ENCODE results near the gene DNAJB1.

The DNAJB1 gene

DNA sequence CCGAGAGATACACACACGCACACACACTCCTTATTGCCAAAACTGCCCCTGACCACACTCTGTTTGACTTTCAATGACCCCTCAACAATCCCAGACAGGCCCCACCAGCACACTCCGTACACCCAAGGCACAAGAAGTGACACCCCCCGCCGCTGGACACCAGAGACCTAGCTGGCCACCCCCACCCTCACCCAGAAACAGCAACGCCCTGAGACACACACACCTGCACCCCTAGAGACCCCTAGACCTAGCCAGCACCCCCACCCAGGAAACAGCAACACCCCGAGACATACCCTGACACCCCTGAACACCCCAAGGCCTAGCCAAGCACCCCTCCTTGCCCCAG, 41.9 kb downstream of the DNAJB1 start:
- H3K36me3 ChIP-seq (ENCODE audit: control insufficient read depth, insufficient read depth, low read length), result peaks cover 27% of the 10 kb centered on the region
- no peak overlapping the region for H3K4me3 ChIP-seq (ENCODE audit: low read depth, low read length)
- no peak overlapping the region for H3K27ac ChIP-seq (ENCODE audit: low read depth, low read length)
- H3K4me1 ChIP-seq (ENCODE audit: control insufficient read depth, insufficient read depth, low read length), result peaks cover 10% of the 10 kb centered on the region; the same call in 1 of the 2 replicates
- H3K27me3 ChIP-seq (ENCODE audit: control insufficient read depth, insufficient read depth, low read length), result no peaks in the 10 kb centered on the region
- H3K9me3 ChIP-seq (ENCODE audit: control insufficient read depth, insufficient read depth, low read length), result no peaks in the 10 kb centered on the region
- no peak overlapping the region for H3K9ac ChIP-seq (ENCODE audit: low read depth, low read length)

DNA sequence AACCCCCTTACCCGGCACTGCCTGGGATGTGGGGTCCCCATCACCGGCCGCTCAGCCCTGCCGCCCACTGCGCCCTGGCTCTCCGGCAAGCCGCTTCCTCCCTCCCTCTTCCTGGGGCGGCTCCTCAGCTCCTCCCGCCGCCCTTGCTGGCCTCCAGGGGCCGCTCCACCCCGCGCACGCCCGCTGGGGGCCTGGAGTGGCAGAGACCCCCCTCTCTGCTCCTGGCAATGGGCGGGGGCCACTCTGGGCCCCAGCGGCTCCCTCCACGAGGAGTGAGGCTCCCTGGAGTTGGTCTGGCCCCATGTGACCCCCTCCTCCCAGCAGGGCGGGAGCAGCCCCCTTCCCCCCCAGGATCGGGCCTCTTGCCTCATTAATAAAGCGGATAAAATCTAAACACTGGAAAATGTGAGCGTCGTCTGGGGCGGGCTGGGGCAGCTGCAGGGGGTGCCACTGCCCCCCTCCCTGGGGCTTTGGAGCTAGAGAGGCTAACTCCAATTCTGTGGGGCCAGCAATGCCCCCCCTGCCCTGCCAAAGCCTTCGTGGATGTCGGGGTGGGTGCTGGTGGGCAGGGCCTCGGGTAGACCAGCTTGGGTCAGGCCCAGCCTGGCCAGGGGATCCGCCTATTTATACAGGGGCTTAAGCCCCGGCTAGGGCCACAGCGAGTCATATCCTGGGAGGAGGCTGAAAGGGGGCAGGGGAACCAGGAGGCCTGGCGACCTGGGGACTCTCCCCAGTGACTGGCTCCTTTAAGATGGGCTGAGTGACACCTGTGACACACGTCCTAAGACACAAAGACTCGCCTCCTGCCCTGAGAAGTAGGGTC, 42.7 kb downstream of the DNAJB1 start, which contains the start of gene PTGER1:
Gene PTGER1 (minus strand): TSS at position 104 of the 823 bp plus-strand sequence. CDS start 1,034 bp downstream, outside the sequence.
- H3K9ac ChIP-seq (ENCODE audit: low read depth, low read length), result no peak within 1 kb of the TSS
- peak within 1 kb of the TSS; percentile 12 for H3K27ac ChIP-seq (ENCODE audit: low read depth, low read length)

DNA sequence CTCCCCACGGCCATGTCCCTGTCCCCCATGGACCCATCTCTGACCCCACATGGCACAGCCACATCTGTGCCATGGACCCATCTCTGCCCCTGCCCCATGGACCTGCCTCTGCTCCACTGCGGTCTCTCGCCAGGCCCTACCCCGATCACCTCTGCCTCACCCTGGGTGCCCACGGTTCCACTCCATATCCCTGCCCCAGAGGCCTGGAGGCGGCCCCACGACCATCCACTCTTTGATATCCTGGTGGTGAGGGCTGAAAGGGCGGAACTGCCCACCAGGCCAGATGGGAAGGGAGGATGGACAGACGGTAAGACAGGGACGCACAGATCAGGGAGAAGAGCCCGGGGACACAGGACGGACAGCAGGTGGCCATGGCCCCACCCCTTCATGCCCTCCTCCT, 43.4 kb downstream of the DNAJB1 start:
- Histone ChIP-seq H3K27ac (ENCODE audit: low read depth, low read length) (no peak overlapping the region), H3K4me1 (ENCODE audit: control insufficient read depth, insufficient read depth, low read length) (peaks cover 10% of the 10 kb centered on the region; the same call in 1 of the 2 replicates), H3K4me3 (ENCODE audit: low read depth, low read length) (peak overlapping the region; percentile 2; the same call in 1 of the 2 replicates), H3K9me3 (ENCODE audit: control insufficient read depth, insufficient read depth, low read length) (no peaks in the 10 kb centered on the region), H3K9ac (ENCODE audit: low read depth, low read length) (no peak overlapping the region), H3K27me3 (ENCODE audit: control insufficient read depth, insufficient read depth, low read length) (no peaks in the 10 kb centered on the region), H3K36me3 (ENCODE audit: control insufficient read depth, insufficient read depth, low read length) (peaks cover 38% of the 10 kb centered on the region)

More for the DNA sequence above, 42.7 kb downstream of the DNAJB1 start, which contains the start of gene PTGER1:
- no peaks in the 10 kb centered on the region for H3K27me3 ChIP-seq (ENCODE audit: control insufficient read depth, insufficient read depth, low read length)
- peaks cover 32% of the 10 kb centered on the region for H3K36me3 ChIP-seq (ENCODE audit: control insufficient read depth, insufficient read depth, low read length)
- H3K9me3 ChIP-seq (ENCODE audit: control insufficient read depth, insufficient read depth, low read length), result no peaks in the 10 kb centered on the region
- peaks cover 10% of the 10 kb centered on the region; the same call in 1 of the 2 replicates for H3K4me1 ChIP-seq (ENCODE audit: control insufficient read depth, insufficient read depth, low read length)
- peak within 1 kb of the TSS; percentile 2; the same call in 1 of the 2 replicates for H3K4me3 ChIP-seq (ENCODE audit: low read depth, low read length)

GRCh38 chr19:14473978-14474578, 44.1 kb downstream of the DNAJB1 start:
- H3K9ac ChIP-seq (ENCODE audit: low read depth, low read length), result no peak overlapping the region
- H3K9me3 ChIP-seq (ENCODE audit: control insufficient read depth, insufficient read depth, low read length), result no peaks in the 10 kb centered on the region
- H3K36me3 ChIP-seq (ENCODE audit: control insufficient read depth, insufficient read depth, low read length), result peaks cover 37% of the 10 kb centered on the region
- H3K4me3 ChIP-seq (ENCODE audit: low read depth, low read length), result no peak overlapping the region
- H3K4me1 ChIP-seq (ENCODE audit: control insufficient read depth, insufficient read depth, low read length), result peaks cover 10% of the 10 kb centered on the region; the same call in 1 of the 2 replicates
- no peaks in the 10 kb centered on the region for H3K27me3 ChIP-seq (ENCODE audit: control insufficient read depth, insufficient read depth, low read length)
- no peak overlapping the region for H3K27ac ChIP-seq (ENCODE audit: low read depth, low read length)

DNA sequence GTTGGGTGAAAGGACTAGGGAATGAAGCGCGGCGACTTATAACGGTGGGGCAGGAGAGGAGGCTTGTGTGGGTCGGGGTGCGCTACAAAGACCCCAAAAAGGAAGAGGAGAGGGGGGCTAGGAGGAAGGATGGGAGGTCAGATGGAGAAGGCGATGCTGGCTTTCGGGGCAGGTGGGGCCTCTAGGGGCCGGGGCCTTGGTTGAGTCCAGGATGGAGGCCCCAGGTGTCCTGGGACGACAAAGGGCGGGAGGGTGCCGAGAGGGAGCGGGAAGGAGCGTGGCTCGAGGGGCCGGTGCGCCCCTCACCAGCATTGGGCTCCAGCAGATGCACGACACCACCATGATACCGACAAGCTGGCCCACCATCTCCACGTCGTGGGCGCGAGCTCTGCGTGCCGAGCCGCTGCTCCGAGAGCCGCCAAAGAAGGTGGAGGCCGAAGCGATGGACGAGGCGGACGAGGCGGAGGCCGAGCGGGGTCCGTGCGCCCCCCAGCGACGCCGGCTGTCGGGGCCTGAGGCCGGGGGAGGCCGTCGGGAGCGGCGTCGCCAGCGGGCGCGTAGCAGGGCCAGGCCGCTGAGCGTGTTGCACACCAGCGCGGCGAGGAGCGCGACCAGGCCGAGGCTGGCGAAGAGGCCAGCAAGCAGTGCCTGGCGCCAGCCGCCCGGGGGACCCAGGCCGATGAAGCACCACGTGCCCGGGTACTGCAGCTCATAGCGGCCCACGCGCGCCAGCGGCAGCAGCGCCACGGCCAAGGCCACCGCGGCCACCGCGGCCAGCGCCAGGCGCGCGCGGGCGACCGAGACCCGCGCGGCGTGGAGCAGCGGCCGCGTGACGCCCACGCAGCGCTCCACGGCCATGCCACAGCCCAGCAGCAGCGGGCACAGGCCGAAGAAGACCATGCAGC, 44.9 kb downstream of the DNAJB1 start:
- Histone ChIP-seq H3K4me1 (ENCODE audit: control insufficient read depth, insufficient read depth, low read length) (peaks cover 10% of the 10 kb centered on the region; the same call in 1 of the 2 replicates), H3K9me3 (ENCODE audit: control insufficient read depth, insufficient read depth, low read length) (no peaks in the 10 kb centered on the region), H3K9ac (ENCODE audit: low read depth, low read length) (no peak overlapping the region), H3K27ac (ENCODE audit: low read depth, low read length) (no peak overlapping the region), H3K27me3 (ENCODE audit: control insufficient read depth, insufficient read depth, low read length) (no peaks in the 10 kb centered on the region), H3K36me3 (ENCODE audit: control insufficient read depth, insufficient read depth, low read length) (peaks cover 36% of the 10 kb centered on the region), H3K4me3 (ENCODE audit: low read depth, low read length) (peak overlapping the region; percentile 65; the same call in 1 of the 2 replicates)

GRCh38 chr19:14472202-14472938, 45.8 kb downstream of the DNAJB1 start:
- peak overlapping the region; percentile 65 for H3K4me3 ChIP-seq (ENCODE audit: low read depth, low read length)
- peaks cover 34% of the 10 kb centered on the region for H3K36me3 ChIP-seq (ENCODE audit: control insufficient read depth, insufficient read depth, low read length)
- no peaks in the 10 kb centered on the region for H3K27me3 ChIP-seq (ENCODE audit: control insufficient read depth, insufficient read depth, low read length)
- peaks cover 10% of the 10 kb centered on the region; the same call in 1 of the 2 replicates for H3K4me1 ChIP-seq (ENCODE audit: control insufficient read depth, insufficient read depth, low read length)
- H3K9ac ChIP-seq (ENCODE audit: low read depth, low read length), result peak overlapping the region; percentile 64
- no peaks in the 10 kb centered on the region for H3K9me3 ChIP-seq (ENCODE audit: control insufficient read depth, insufficient read depth, low read length)
- H3K27ac ChIP-seq (ENCODE audit: low read depth, low read length), result peak overlapping the region; percentile 42

- Histone ChIP-seq H3K9ac (ENCODE audit: low read depth, low read length) (no peak overlapping the region), H3K4me1 (ENCODE audit: control insufficient read depth, insufficient read depth, low read length) (peaks cover 10% of the 10 kb centered on the region; the same call in 1 of the 2 replicates), H3K4me3 (ENCODE audit: low read depth, low read length) (peak overlapping the region; percentile 65; the same call in 1 of the 2 replicates)
These were observed 46.6 kb downstream of the DNAJB1 start for GRCh38 chr19:14471436-14472187.

GRCh38 chr19:14470031-14470876, 47.9 kb downstream of the DNAJB1 start:
- Histone ChIP-seq H3K27ac (ENCODE audit: low read depth, low read length) (no peak overlapping the region), H3K4me1 (ENCODE audit: control insufficient read depth, insufficient read depth, low read length) (peaks cover 3% of the 10 kb centered on the region; the same call in 1 of the 2 replicates), H3K36me3 (ENCODE audit: control insufficient read depth, insufficient read depth, low read length) (peaks cover 38% of the 10 kb centered on the region), H3K27me3 (ENCODE audit: control insufficient read depth, insufficient read depth, low read length) (no peaks in the 10 kb centered on the region), H3K4me3 (ENCODE audit: low read depth, low read length) (no peak overlapping the region), H3K9ac (ENCODE audit: low read depth, low read length) (no peak overlapping the region), H3K9me3 (ENCODE audit: control insufficient read depth, insufficient read depth, low read length) (no peaks in the 10 kb centered on the region)

More at GRCh38 chr19:14471436-14472187, 46.6 kb downstream of the DNAJB1 start:
- no peak overlapping the region for H3K27ac ChIP-seq (ENCODE audit: low read depth, low read length)
- H3K9me3 ChIP-seq (ENCODE audit: control insufficient read depth, insufficient read depth, low read length), result no peaks in the 10 kb centered on the region
- H3K27me3 ChIP-seq (ENCODE audit: control insufficient read depth, insufficient read depth, low read length), result no peaks in the 10 kb centered on the region
- peaks cover 33% of the 10 kb centered on the region for H3K36me3 ChIP-seq (ENCODE audit: control insufficient read depth, insufficient read depth, low read length)

DNA sequence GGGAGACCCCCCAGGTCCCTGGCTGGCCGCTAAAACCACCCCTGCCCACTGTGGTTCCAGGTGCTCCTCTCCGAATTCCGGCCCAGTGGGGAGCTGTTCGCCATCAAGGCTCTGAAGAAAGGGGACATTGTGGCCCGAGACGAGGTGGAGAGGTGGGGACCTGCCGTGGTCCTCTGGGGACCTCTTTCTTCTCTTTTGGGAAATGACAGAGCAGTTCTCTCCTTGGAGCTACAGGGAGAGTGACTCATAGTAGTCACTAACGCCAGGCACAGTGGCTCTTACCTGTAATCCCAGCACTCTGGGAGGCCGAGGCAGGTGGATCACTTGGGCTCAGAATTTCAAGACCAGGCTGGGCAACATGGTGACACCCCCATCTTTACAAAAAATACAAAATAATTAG, 50.4 kb downstream of the DNAJB1 start:
- Histone ChIP-seq H3K9ac (ENCODE audit: low read depth, low read length) (no peak overlapping the region), H3K36me3 (ENCODE audit: control insufficient read depth, insufficient read depth, low read length) (peaks cover 59% of the 10 kb centered on the region), H3K4me1 (ENCODE audit: control insufficient read depth, insufficient read depth, low read length) (no peaks in the 10 kb centered on the region), H3K4me3 (ENCODE audit: low read depth, low read length) (no peak overlapping the region), H3K9me3 (ENCODE audit: control insufficient read depth, insufficient read depth, low read length) (no peaks in the 10 kb centered on the region), H3K27ac (ENCODE audit: low read depth, low read length) (no peak overlapping the region), H3K27me3 (ENCODE audit: control insufficient read depth, insufficient read depth, low read length) (no peaks in the 10 kb centered on the region)
